OCI-LY1 (cell line): ENCODE data around the gene CLTCL1.
A peak's percentile ranks its signal among the peaks of the same experiment; 100 is the strongest.

Experiments used
- H2AFZ ChIP-seq: fragments of 200-600 bp; sonication (generic), shearing (Covaris generic); 2 replicates; pipeline ENCODE4 v1.6.0; 2014; ENCODE audit warnings: antibody characterized with exemption, mild to moderate bottlenecking, low read length
- H3F3A ChIP-seq: fragments of 200-600 bp; sonication (generic), shearing (Covaris generic); 2 replicates; pipeline ENCODE4 v1.6.0; 2014; ENCODE audit warnings: mild to moderate bottlenecking, antibody characterized with exemption, low read length, moderate library complexity; ENCODE audit not compliant: insufficient read depth
- H3K27ac ChIP-seq: fragments of 200-600 bp; sonication (generic); 2 replicates; pipeline ENCODE4 v1.5.1; 2014; ENCODE audit warnings: low read length, mixed run types, mild to moderate bottlenecking, low read depth; ENCODE audit not compliant: poor library complexity, severe bottlenecking
- H3K27me3 ChIP-seq: fragments of 200-600 bp; sonication (generic); 2 replicates; pipeline ENCODE4 v1.6.0; 2014; ENCODE audit warnings: antibody characterized with exemption, mild to moderate bottlenecking, low read length, moderate library complexity; ENCODE audit not compliant: insufficient read depth
- H3K36me3 ChIP-seq: fragments of 200-600 bp; sonication (generic); 2 replicates; pipeline ENCODE4 v1.6.1; 2014; ENCODE audit warnings: mild to moderate bottlenecking, antibody characterized with exemption, low read length, moderate library complexity, mixed read lengths; ENCODE audit not compliant: insufficient read depth
- H3K4me1 ChIP-seq: fragments of 200-600 bp; sonication (generic); 2 replicates; pipeline ENCODE4 v1.5.1; 2014; ENCODE audit warnings: mild to moderate bottlenecking, low read length, moderate library complexity; ENCODE audit not compliant: insufficient read depth, severe bottlenecking
- H3K4me2 ChIP-seq: fragments of 200-600 bp; sonication (generic), shearing (Covaris generic); 2 replicates; pipeline ENCODE4 v1.6.1; 2014; ENCODE audit warnings: low read length
- H3K4me3 ChIP-seq: fragments of 200-600 bp; sonication (generic); 2 replicates; pipeline ENCODE4 v1.5.1; 2014; ENCODE audit warnings: low read length, low read depth, mild to moderate bottlenecking, mixed read lengths; ENCODE audit not compliant: poor library complexity, severe bottlenecking
- H3K79me2 ChIP-seq: fragments of 200-600 bp; shearing (Covaris generic); 2 replicates; pipeline ENCODE4 v1.6.1; 2016; ENCODE audit warnings: mixed run types, low read length, mixed read lengths; ENCODE audit not compliant: insufficient read depth
- H3K9ac ChIP-seq: fragments of 200-600 bp; sonication (generic), shearing (Covaris generic); 2 replicates; pipeline ENCODE4 v1.6.1; 2014; ENCODE audit warnings: mild to moderate bottlenecking, low read length, mixed read lengths
- H3K9me2 ChIP-seq: fragments of 200-600 bp; sonication (generic), shearing (Covaris generic); 2 replicates; pipeline ENCODE4 v1.6.1; 2014; ENCODE audit warnings: low read depth, mild to moderate bottlenecking, low read length, mixed read lengths
- H3K9me3 ChIP-seq: fragments of 200-600 bp; shearing (Covaris generic); 2 replicates; pipeline ENCODE4 v1.6.1; 2014; ENCODE audit warnings: low read length, mixed read lengths
- H4K20me1 ChIP-seq: fragments of 200-600 bp; sonication (generic), shearing (Covaris generic); 2 replicates; pipeline ENCODE4 v1.6.0; 2016; ENCODE audit warnings: mild to moderate bottlenecking, low read length; ENCODE audit not compliant: insufficient read depth
- EZH2 ChIP-seq: fragments of 200-600 bp; sonication (generic), shearing (Covaris generic); IDR thresholded peaks from 2 replicates; pipeline ENCODE4 v1.8.0; 2017; ENCODE audit warnings: borderline replicate concordance, mixed run types, mild to moderate bottlenecking, antibody characterized with exemption, low read length, moderate library complexity, mixed read lengths
- TF ChIP-seq, protein P1 (sequence below): fragments of 200-600 bp; sonication (generic), shearing (Covaris generic); IDR thresholded peaks from 2 replicates; pipeline ENCODE4 v1.5.1; 2017; ENCODE audit warnings: mild to moderate bottlenecking, antibody characterized with exemption, low read length, moderate library complexity, mixed read lengths

The CLTCL1 gene

DNA sequence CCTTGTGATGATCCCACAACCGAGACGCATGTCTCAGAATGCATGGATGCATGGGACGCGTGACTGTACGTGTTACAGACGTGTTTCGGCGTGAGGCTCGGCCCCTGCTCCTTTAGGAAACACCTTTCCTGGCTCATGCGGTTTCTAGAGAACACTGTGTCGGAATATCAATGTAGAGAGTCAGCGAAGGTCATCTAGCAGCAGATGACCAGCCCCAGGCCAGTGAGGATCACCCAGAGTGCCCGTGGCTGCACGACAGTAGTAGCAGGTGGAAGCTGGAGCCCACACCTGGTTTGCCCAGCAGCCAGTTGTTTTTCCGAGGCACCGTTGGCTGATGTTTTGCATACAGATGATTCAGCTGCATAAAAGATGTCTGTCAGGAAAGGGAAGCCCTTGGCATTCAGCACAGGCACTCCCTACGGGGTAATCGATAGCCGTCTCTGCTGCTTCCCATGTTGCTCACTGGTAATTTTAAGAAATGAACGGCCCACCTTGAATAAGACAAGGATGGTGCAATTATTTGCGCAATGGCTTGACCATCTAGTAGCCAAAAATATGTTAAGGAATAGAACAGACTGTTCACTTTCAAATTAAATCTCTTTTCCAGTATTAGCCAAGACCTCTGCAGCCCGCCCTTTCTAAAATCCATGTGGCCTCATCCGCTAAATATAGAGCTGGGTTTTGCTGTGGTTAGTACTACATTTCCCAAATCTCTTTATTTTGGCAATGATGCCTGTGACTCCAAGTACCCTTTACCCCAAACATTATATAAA lies 1.1 kb upstream of the CLTCL1 start:
- Histone ChIP-seq H4K20me1 (no peaks in the 10 kb centered on the region), H3K9me3 (no peaks in the 10 kb centered on the region), H3K4me2 (peak overlapping the region; percentile 96), H3F3A (no peaks in the 10 kb centered on the region), H3K9me2 (no peaks in the 10 kb centered on the region), H2AFZ (no peak overlapping the region), H3K79me2 (no peaks in the 10 kb centered on the region), H3K4me1 (peaks cover 20% of the 10 kb centered on the region), H3K4me3 (peak overlapping the region; percentile 83), H3K9ac (peak overlapping the region; percentile 89; the same call in 1 of the 2 replicates), H3K27ac (no peak overlapping the region), H3K27me3 (no peaks in the 10 kb centered on the region), H3K36me3 (no peaks in the 10 kb centered on the region)
- TF ChIP-seq, protein P1, sequence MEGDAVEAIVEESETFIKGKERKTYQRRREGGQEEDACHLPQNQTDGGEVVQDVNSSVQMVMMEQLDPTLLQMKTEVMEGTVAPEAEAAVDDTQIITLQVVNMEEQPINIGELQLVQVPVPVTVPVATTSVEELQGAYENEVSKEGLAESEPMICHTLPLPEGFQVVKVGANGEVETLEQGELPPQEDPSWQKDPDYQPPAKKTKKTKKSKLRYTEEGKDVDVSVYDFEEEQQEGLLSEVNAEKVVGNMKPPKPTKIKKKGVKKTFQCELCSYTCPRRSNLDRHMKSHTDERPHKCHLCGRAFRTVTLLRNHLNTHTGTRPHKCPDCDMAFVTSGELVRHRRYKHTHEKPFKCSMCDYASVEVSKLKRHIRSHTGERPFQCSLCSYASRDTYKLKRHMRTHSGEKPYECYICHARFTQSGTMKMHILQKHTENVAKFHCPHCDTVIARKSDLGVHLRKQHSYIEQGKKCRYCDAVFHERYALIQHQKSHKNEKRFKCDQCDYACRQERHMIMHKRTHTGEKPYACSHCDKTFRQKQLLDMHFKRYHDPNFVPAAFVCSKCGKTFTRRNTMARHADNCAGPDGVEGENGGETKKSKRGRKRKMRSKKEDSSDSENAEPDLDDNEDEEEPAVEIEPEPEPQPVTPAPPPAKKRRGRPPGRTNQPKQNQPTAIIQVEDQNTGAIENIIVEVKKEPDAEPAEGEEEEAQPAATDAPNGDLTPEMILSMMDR = no peak
- TF ChIP-seq EZH2 = no peak

DNA sequence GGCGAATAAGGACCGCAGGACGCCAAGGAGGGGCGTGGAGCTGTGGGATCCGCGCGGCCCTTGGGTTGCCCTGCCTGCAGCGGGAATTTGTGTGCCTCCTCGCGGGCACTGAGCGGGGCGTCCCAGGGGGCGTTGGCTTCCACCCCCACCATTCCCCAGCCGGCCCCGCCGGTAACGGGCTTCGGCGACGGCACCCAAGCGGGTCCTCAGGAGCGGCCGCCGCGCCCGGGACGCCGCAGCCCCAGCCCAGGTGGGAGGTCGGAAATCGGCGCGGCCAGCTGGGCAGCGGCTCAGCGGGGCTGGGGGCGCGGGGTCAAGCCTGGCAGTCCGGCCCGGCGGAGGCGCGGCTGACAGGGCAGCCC lies 320 bp downstream of the CLTCL1 start:
- H3F3A ChIP-seq = no peaks in the 10 kb centered on the region
- H3K4me3 ChIP-seq = peak overlapping the region; percentile 84
- H4K20me1 ChIP-seq = no peaks in the 10 kb centered on the region
- peaks cover 20% of the 10 kb centered on the region for H3K4me1 ChIP-seq
- TF ChIP-seq EZH2 = no peak
- TF ChIP-seq, protein P1 = no peak
- no peak overlapping the region for H3K27ac ChIP-seq
- no peaks in the 10 kb centered on the region for H3K79me2 ChIP-seq
- peak overlapping the region; percentile 34; the same call in 1 of the 2 replicates for H2AFZ ChIP-seq
- H3K9me3 ChIP-seq = no peaks in the 10 kb centered on the region
- H3K9me2 ChIP-seq = no peaks in the 10 kb centered on the region
- 0 out of 2 replicates have a peak, but pooled peaks cover 5% of the 10 kb centered on the region for H3K27me3 ChIP-seq
- no peaks in the 10 kb centered on the region for H3K36me3 ChIP-seq
- H3K4me2 ChIP-seq = peak overlapping the region; percentile 93
- peak overlapping the region; percentile 75 for H3K9ac ChIP-seq

DNA sequence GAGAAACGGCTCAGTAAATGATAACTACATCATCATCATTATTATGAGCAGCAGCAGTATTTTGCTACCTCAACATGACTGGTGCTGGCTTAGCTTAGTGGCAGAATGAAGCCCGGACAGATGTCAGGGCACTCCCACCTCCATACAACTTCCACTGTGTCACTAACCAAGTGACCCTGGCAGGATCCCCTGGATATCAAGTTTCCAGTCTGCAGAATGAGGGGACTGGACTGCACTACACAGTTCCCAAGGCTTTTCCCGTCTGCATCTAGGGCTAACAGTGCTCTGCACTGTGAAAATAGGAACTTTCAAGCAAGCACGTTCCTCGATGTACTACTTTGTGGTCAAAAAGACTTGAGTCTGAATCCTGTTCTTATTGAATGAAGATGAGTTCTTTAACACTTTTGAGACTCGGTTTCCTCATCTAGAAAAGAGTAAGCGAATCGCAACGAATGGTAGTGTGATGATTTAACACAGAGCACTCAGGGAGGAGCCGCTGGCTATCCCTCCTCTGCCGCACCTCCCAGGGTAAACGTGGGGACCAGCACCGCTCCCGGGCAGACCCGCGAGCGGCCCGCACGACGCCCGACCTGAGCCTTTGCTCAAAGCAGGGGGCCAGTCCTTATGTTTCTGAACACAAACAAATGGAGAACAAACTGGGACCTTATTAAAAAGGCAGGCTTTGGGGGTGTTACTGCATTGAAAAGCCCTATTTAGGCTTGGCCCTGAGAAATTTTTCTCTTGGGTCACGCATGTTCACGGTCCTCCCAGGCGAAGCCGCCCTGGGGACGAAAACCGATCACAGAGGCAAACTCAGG lies 910 bp downstream of the CLTCL1 start:
- Histone ChIP-seq H3K36me3 (no peaks in the 10 kb centered on the region), H3K27ac (no peak overlapping the region), H3K4me3 (peak overlapping the region; percentile 84), H3K9ac (peak overlapping the region; percentile 75; the same call in 1 of the 2 replicates), H3K4me1 (peaks cover 20% of the 10 kb centered on the region), H3K9me3 (no peaks in the 10 kb centered on the region), H3K9me2 (no peaks in the 10 kb centered on the region), H4K20me1 (no peaks in the 10 kb centered on the region), H2AFZ (peak overlapping the region; percentile 34; the same call in 1 of the 2 replicates), H3K79me2 (no peaks in the 10 kb centered on the region), H3K27me3 (0 out of 2 replicates have a peak, but pooled peaks cover 5% of the 10 kb centered on the region), H3K4me2 (peak overlapping the region; percentile 93), H3F3A (no peaks in the 10 kb centered on the region)
- TF ChIP-seq EZH2 = no peak
- TF ChIP-seq, protein P1 = no peak
